Brain microvascular endothelial cell (primary cell): Measurements from ENCODE around the gene CYP8B1.
A peak's percentile ranks its signal among the peaks of the same experiment; 100 is the strongest.

Source experiments
- DNase-seq: peaks from one replicate; pipeline ENCODE4 v3.0.0-alpha.2; 2020
- H3K27ac ChIP-seq: fragments of 250-450 bp; sonication (Bioruptor Pico); 2 replicates; pipeline ENCODE4 v1.5.1; 2020; ENCODE audit warnings: mild to moderate bottlenecking, moderate library complexity
- H3K27me3 ChIP-seq: fragments of 250-450 bp; sonication (Bioruptor Pico); replicated peaks from 2 replicates; pipeline ENCODE4 v1.5.1; 2020; ENCODE audit warnings: mild to moderate bottlenecking
- H3K36me3 ChIP-seq: fragments of 250-450 bp; sonication (Bioruptor Pico); replicated peaks from 2 replicates; pipeline ENCODE4 v1.5.1; 2020; ENCODE audit warnings: mild to moderate bottlenecking
- H3K4me3 ChIP-seq: 2 replicates; pipeline ENCODE4 v1.5.1; 2011; ENCODE audit warnings: low read depth, mild to moderate bottlenecking, control low read depth, low read length, moderate library complexity
- CTCF ChIP-seq: IDR thresholded peaks from 2 replicates; pipeline ENCODE4 v1.5.1; 2011; ENCODE audit warnings: low read depth, mild to moderate bottlenecking, moderate library complexity, low read length, control low read depth, inconsistent platforms; ENCODE audit errors: missing control alignments
- in situ Hi-C: cut with HindIII; loops from 2 replicates; pipeline ENCODE4 v1.10.0; 2017; ENCODE audit warnings: low sequenced_read_pairs, low pct_ligation_motif_present

CYP8B1 gene

GRCh38 chr3:42831321-42831713 is 44.4 kb downstream of the CYP8B1 start:
- Histone ChIP-seq H3K4me3 (no peak overlapping the region), H3K27ac (no peak overlapping the region), H3K27me3 (peaks cover 5% of the 10 kb centered on the region), H3K36me3 (no peaks in the 10 kb centered on the region)
- peak; percentile 52 for DNase-seq
- TF ChIP-seq CTCF, result peak; percentile 83
- in situ Hi-C loops, result no loop called here

GRCh38 chr3:42830437-42831320 is 45.0 kb downstream of the CYP8B1 start:
- H3K27me3 ChIP-seq, result peaks cover 5% of the 10 kb centered on the region
- peak; percentile 32 for TF ChIP-seq CTCF
- DNase-seq, result no peak
- no peaks in the 10 kb centered on the region for H3K36me3 ChIP-seq
- in situ Hi-C loops, result no loop called here
- no peak overlapping the region for H3K4me3 ChIP-seq
- no peak overlapping the region for H3K27ac ChIP-seq

- no peak overlapping the region for H3K27ac ChIP-seq
Observed at GRCh38 chr3:42829628-42830436, 45.8 kb downstream of the CYP8B1 start.

GRCh38 chr3:42829083-42829627 is 46.5 kb downstream of the CYP8B1 start:
- Histone ChIP-seq H3K27ac (no peak overlapping the region), H3K27me3 (peaks cover 5% of the 10 kb centered on the region), H3K4me3 (no peak overlapping the region), H3K36me3 (no peaks in the 10 kb centered on the region)
- no peak for DNase-seq
- in situ Hi-C loops, result no loop called here
- no peak for TF ChIP-seq CTCF

More at GRCh38 chr3:42829628-42830436, 45.8 kb downstream of the CYP8B1 start:
- DNase-seq, result no peak
- no peak for TF ChIP-seq CTCF
- H3K27me3 ChIP-seq, result peaks cover 5% of the 10 kb centered on the region
- no peak overlapping the region for H3K4me3 ChIP-seq
- no peaks in the 10 kb centered on the region for H3K36me3 ChIP-seq
- in situ Hi-C loops, result no loop called here

- Histone ChIP-seq H3K4me3 (no peak overlapping the region), H3K27me3 (peaks cover 5% of the 10 kb centered on the region), H3K36me3 (no peaks in the 10 kb centered on the region), H3K27ac (no peak overlapping the region)
- in situ Hi-C loops, result no loop called here
- DNase-seq, result no peak
- TF ChIP-seq CTCF, result no peak
Observed at GRCh38 chr3:42827654-42828053, 48.0 kb downstream of the CYP8B1 start.
